ENCODE measurements around the gene ZNF362.

Gene ZNF362

DNA sequence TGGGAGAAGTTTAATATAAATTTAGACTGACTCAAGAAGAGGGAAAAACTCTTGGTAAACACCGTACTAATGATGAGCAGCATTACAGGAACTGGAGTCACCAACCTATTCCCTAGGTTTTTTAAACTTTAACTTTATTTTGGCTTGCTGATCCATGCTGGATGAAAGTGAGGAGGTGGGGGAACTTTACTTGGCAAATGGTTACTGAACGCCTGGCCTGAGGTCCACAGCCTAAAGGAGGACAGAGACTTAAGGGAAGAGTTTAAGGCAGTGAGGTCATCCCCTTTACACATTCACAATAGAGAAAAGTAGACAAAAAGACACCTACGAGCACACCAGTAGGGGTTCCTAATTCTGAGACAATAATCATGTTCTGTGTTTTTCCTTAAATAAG lies 90.2 kb downstream of the ZNF362 start:
- in situ Hi-C loops (cut with HindIII; ENCODE audit: low sequenced_read_pairs): no loop called here
- no peak for DNase-seq (ENCODE audit: low read depth)
- peak overlapping the region; percentile 75 for H3K4me3 ChIP-seq (ENCODE audit: low read depth, low read length)
- TF ChIP-seq, protein P1, sequence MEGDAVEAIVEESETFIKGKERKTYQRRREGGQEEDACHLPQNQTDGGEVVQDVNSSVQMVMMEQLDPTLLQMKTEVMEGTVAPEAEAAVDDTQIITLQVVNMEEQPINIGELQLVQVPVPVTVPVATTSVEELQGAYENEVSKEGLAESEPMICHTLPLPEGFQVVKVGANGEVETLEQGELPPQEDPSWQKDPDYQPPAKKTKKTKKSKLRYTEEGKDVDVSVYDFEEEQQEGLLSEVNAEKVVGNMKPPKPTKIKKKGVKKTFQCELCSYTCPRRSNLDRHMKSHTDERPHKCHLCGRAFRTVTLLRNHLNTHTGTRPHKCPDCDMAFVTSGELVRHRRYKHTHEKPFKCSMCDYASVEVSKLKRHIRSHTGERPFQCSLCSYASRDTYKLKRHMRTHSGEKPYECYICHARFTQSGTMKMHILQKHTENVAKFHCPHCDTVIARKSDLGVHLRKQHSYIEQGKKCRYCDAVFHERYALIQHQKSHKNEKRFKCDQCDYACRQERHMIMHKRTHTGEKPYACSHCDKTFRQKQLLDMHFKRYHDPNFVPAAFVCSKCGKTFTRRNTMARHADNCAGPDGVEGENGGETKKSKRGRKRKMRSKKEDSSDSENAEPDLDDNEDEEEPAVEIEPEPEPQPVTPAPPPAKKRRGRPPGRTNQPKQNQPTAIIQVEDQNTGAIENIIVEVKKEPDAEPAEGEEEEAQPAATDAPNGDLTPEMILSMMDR (IDR thresholded peaks at IDR 0.05; ENCODE audit: low read depth, low read length, missing control alignments): no peak

DNA sequence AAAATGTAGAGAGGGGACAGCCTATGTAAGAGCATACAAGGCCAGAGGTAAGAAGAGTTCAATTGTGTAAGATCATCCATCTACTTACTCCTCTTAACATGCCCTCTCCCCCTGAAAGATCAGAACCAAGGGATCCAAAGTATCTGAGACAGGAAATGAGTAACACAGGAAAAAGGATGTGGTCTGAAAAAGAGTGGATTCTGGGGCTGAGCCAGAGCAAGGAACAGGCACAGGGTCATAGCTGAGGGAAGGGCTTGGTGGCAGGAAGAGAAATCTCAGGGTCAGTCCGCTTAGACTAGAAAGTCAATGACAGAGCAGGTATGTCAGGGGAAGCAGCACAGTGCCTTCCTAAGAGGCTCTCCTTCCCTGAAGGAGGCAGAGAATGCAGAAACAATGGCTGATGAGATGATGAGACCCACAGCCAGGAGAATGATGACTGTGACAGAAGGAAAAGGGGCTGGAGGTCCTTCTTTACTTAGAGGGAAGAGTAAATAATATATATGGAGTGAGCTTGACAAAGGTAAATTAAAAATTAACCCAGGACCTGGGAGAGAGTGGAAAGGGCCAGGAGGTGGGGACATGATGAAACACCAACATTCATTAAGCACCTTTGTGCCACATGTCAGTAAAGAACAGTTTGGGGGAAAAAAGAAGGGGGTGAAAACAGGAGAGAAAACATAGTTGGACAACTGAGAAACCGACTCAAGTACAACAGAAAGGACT lies 90.8 kb downstream of the ZNF362 start:
- DNase-seq (ENCODE audit: low read depth): peak; percentile 73
- peak overlapping the region; percentile 75 for H3K4me3 ChIP-seq (ENCODE audit: low read depth, low read length)
- in situ Hi-C loops (cut with HindIII; ENCODE audit: low sequenced_read_pairs): no loop called here
- TF ChIP-seq, protein P1 (IDR thresholded peaks at IDR 0.05; ENCODE audit: low read depth, low read length, missing control alignments): no peak

DNA sequence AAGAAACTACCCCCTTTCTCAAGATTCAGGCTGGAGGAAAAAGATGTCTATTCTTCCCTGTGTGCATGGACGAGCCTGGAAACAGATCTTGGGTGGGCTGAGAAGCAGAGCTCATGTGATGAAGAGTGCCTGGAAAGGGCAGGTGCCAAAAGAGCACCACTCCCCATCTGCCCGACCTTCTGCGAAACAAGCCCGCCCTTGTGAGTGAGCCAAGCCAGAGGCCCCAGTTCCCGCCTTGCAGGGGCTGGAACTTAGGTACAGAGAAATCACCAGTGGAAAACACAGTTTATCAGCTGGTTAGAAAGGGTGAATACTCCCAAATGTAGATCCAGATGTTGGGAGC lies 91.3 kb downstream of the ZNF362 start:
- in situ Hi-C loops (cut with HindIII; ENCODE audit: low sequenced_read_pairs): no loop called here
- TF ChIP-seq, protein P1 (IDR thresholded peaks at IDR 0.05; ENCODE audit: low read depth, low read length, missing control alignments): no peak
- H3K4me3 ChIP-seq (ENCODE audit: low read depth, low read length): peak overlapping the region; percentile 75
- DNase-seq (ENCODE audit: low read depth): no peak

DNA sequence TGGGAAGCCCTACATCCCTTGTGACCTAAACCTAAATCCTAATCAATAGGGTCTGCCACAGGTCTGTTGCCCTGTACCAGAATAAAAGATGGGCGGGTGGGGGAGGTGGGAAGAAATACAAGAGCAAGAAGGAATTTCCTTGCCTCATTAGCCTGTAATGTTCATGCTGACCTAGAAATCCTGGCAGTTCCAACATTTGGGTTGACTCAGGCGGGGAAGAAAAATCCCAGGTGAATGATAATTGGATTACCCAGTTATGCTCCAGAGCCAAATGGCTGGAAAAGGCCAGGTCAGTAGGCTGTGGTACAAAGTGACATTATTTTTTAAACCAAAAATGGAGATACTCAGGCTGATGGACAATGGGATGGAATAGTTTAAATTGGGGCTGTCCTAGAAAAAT lies 91.9 kb downstream of the ZNF362 start:
- in situ Hi-C loops (cut with HindIII; ENCODE audit: low sequenced_read_pairs): no loop called here
- no peak for DNase-seq (ENCODE audit: low read depth)
- TF ChIP-seq, protein P1 (IDR thresholded peaks at IDR 0.05; ENCODE audit: low read depth, low read length, missing control alignments): no peak
- H3K4me3 ChIP-seq (ENCODE audit: low read depth, low read length): peak overlapping the region; percentile 75

DNA sequence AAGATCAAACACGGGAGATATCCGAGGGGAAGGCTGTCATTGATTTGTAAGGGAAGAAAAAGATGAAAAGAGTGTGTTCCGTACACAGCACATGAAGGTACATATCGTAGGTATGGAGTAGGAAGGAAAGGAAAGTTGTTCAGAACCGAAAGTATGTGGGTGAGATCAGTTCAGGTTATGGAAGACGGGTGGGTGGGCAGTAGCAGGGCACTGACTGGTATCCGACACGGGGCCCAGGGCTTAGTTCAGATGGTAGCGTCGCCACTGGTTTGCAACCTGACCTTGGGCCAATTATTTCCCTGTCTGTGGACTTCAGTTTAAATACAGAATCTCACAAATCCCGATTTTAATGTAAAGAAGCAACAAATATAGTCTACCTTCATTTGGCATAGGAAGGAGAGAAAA lies 92.4 kb downstream of the ZNF362 start:
- H3K4me3 ChIP-seq (ENCODE audit: low read depth, low read length): peak overlapping the region; percentile 75
- in situ Hi-C loops (cut with HindIII; ENCODE audit: low sequenced_read_pairs): no loop called here
- TF ChIP-seq, protein P1 (IDR thresholded peaks at IDR 0.05; ENCODE audit: low read depth, low read length, missing control alignments): no peak
- no peak for DNase-seq (ENCODE audit: low read depth)

DNA sequence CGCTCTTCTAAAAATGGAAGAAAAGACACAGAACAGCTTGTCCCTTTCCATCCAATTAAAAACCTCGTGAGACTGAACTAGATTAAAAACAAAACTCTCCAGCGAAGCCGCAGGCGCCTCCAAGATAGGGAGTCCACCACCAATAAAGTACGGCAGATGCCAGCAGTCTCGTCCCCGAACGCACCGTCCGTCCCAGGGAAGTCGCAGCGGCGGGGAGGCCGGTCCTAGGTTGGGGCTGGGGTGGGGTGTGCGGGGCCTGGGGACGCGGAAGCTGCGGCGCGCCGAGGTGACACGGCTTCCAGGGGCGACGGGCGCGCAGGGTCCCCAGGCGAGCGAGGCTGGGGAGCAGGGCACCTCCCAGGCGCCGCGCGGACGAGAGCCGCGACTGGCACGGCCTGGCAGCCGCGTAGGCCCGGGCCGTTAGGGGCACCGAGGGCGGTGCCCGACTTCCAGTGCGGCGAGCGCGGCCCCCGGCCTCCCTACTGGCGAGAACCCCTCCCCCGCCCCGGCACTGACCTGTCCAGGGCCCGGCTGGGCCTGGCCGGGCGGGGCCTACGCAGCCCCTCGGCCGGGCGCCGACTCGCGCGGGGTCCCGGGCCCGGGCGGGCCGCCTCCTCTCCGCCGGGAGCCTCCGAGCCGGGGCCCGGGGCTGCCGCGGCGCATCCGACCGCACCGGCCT lies 92.9 kb downstream of the ZNF362 start:
- in situ Hi-C loops (cut with HindIII; ENCODE audit: low sequenced_read_pairs): no loop called here
- no peak for DNase-seq (ENCODE audit: low read depth)
- TF ChIP-seq, protein P1 (IDR thresholded peaks at IDR 0.05; ENCODE audit: low read depth, low read length, missing control alignments): no peak
- H3K4me3 ChIP-seq (ENCODE audit: low read depth, low read length): peak overlapping the region; percentile 75
